ENCODE data around the gene INHA.

DNA sequence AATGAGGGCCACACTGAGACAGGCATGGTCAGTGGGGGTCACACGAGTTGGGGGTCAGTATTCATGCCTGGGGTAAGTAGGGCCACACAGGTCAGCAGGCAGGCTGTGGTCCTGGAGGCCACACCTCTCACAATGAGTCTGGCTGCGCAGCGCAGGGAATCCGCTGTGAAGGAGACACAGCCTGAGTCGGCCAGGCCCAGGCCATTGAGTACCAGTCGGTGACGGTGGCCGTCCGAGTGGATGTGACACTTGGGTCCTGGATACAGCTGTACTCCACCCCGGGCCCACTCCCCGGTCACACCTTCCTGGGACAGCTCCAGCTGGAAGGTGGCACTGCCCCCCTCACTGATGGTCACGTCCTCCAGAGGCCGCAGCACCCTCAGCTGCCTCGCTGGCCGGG lies 17.8 kb upstream of the INHA start:
- TF ChIP-seq, protein P1, sequence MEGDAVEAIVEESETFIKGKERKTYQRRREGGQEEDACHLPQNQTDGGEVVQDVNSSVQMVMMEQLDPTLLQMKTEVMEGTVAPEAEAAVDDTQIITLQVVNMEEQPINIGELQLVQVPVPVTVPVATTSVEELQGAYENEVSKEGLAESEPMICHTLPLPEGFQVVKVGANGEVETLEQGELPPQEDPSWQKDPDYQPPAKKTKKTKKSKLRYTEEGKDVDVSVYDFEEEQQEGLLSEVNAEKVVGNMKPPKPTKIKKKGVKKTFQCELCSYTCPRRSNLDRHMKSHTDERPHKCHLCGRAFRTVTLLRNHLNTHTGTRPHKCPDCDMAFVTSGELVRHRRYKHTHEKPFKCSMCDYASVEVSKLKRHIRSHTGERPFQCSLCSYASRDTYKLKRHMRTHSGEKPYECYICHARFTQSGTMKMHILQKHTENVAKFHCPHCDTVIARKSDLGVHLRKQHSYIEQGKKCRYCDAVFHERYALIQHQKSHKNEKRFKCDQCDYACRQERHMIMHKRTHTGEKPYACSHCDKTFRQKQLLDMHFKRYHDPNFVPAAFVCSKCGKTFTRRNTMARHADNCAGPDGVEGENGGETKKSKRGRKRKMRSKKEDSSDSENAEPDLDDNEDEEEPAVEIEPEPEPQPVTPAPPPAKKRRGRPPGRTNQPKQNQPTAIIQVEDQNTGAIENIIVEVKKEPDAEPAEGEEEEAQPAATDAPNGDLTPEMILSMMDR (IDR thresholded peaks at IDR 0.05): no peak
- no peak for TF ChIP-seq POLR2A (IDR thresholded peaks at IDR 0.05)

All from right lobe of liver (tissue), 4 donors.